Measurements from ENCODE around the gene MAPK13. TPM values are rescaled to one million over a fixed set of nuclear protein-coding genes. Genes with fewer than 3 reads are reported as not detected.
"Not testable (repeated sequence)": the region's sequence is repeated elsewhere in the genome, so short reads cannot be mapped to it uniquely, and the experiment has no call there.

MAPK13 gene
- total and polyA plus RNA-seq, 7 experiments from 2014 or later, result 27.0 to 53.1 (median 34.2) TPM

DNA sequence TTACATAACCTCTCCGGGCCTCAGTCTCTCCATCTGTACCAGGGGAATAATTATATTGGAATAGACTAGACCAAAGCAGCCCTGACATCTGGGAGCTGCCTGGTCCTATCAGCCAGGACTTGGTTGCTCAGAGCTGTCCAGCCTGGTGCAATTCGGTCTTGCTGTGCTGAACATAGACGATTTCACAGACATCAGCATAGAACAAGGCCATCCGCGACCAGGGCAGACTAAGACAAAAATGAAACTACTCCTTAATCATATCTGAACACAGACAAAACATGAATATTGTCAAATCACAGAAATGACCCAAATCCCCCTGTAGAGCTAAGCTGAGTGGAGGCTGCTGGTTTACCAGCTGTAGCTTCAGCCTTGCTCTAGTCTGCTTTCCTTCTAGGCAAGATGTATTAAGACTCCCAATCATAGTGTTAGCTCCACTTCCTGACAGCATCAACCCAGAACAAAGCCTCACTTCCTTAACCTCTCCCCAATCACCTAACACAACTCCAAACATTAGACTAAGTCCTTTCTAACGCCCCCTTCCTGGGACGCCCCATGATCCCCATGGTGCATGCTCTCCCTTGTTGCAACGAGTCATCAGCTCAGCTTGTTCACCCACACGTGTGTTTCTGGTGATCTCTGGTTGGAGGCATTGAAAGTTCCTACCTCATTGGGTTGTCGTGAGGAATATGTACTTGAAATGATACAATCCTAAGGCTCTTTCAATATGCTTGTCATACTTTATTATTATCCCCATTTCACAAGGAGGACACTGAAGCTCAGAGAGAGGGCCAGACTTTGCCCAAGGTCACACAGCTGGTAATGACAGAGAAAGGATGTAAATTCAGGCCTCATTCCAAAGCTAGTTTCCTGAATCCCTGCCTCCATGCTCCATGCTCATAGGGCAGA lies 3.5 kb upstream of the MAPK13 start:
- no peaks in the 10 kb centered on the region for H3K27me3 Mint-ChIP-seq
- H3K4me3 Mint-ChIP-seq, result peak overlapping the region in 8 of 10 donors; percentile 0 to 69 (median 40)

DNA sequence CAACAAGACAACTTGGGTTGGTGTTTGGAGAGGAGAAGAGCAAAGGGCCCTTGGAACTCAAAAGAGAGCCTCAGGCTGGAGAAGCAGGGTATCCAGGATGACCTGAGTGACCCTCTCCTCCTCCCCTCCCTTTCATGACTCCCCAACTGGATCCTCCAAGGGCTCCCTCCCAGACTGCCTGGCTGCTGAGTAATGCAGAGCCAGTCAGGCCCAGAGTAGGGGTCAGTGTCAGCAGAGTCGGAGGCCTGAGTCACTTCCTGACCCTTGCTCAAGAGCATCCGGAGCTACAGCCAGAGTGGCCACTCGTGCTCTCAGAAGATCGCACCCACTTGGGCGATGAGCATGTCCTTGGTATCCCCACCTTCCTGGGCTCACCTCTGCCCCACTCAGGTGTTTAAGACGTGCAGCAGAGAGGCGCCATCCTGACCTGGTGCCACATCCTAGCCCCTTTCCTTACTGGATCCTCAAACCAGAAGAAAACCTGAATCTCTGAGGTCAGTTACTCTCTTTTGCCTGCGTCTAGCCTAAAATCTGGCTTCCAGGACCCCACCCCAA lies 2.8 kb upstream of the MAPK13 start:
- peaks cover 0 to 2% (median 0%) of the 10 kb centered on the region in 11 donors for H3K9me3 Mint-ChIP-seq
- peak overlapping the region in 4 of 9 donors; percentile 25 to 96 (median 57) for H3K27ac Mint-ChIP-seq
- H3K4me3 ChIP-seq (ENCODE audit: low read length), result no peak overlapping the region
- H3K27me3 ChIP-seq (ENCODE audit: control insufficient read depth in 2 of 2, insufficient read depth in 2 of 2, low read length in 2 of 2), result no peaks in the 10 kb centered on the region
- ChIA-PET CTCF (interaction anchor here (0.5 to 1.1 kb wide), 3 partner anchors 12 to 104 kb away, joined by 3 read pairs; no protein-coding TSS in a partner anchor), POLR2A (interaction anchor here (0.6 to 1.5 kb wide), 6 partner anchors 10 to 100 kb away, joined by 3 to 6 read pairs (median 4); partner anchors contain the start of genes BRPF3 and MAPK14)
- H3K36me3 ChIP-seq (ENCODE audit: control insufficient read depth in 2 of 3, insufficient read depth in 3 of 3, low read length in 3 of 3), result no peaks in the 10 kb centered on the region
- intact Hi-C loops (cut with micrococcal nuclease), result loop anchor here in 1 of 2 donors (10.0 kb wide), 2 partner anchors 203 to 467 kb away; partner anchors contain the start of genes SRPK1 and SRSF3
- ATAC-seq (peak; percentile 58), DNase-seq (no peak)
- H3K27ac ChIP-seq (ENCODE audit: low read depth, low read length), result no peak overlapping the region
- no peak overlapping the region for H3K4me3 Mint-ChIP-seq
- H3K4me1 ChIP-seq (ENCODE audit: control insufficient read depth in 2 of 2, insufficient read depth in 2 of 2, low read length in 2 of 2), result peaks cover 44 to 51% of the 10 kb centered on the region in 2 donors
- no peaks in the 10 kb centered on the region for H3K36me3 Mint-ChIP-seq
- H3K4me1 Mint-ChIP-seq, result peaks cover 42 to 77% (median 69%) of the 10 kb centered on the region in 7 donors
- H3K27me3 Mint-ChIP-seq, result no peaks in the 10 kb centered on the region
- no peaks in the 10 kb centered on the region for H3K9me3 ChIP-seq (ENCODE audit: control insufficient read depth in 2 of 3, low read length in 3 of 3)

More for the DNA sequence above, 3.5 kb upstream of the MAPK13 start:
- POLR2A ChIA-PET, result interaction anchor here (0.7 to 1.5 kb wide), 5 partner anchors 11 to 99 kb away, joined by 3 to 6 read pairs (median 4); partner anchors contain the start of genes BRPF3 and MAPK14
- no peaks in the 10 kb centered on the region for H3K36me3 Mint-ChIP-seq
- no peak for DNase-seq
- Histone ChIP-seq H3K9me3 (ENCODE audit: control insufficient read depth in 2 of 3, low read length in 3 of 3) (no peaks in the 10 kb centered on the region), H3K4me1 (ENCODE audit: control insufficient read depth in 2 of 2, insufficient read depth in 2 of 2, low read length in 2 of 2) (peaks cover 44 to 51% of the 10 kb centered on the region in 2 donors), H3K36me3 (ENCODE audit: control insufficient read depth in 2 of 3, insufficient read depth in 3 of 3, low read length in 3 of 3) (no peaks in the 10 kb centered on the region), H3K27me3 (ENCODE audit: control insufficient read depth in 2 of 2, insufficient read depth in 2 of 2, low read length in 2 of 2) (no peaks in the 10 kb centered on the region), H3K27ac (ENCODE audit: low read depth, low read length) (no peak overlapping the region), H3K4me3 (ENCODE audit: low read length) (no peak overlapping the region)
- CTCF ChIA-PET, result interaction anchor here (1.0 to 1.1 kb wide), 2 partner anchors 13 to 101 kb away, joined by 3 read pairs; no protein-coding TSS in a partner anchor
- H3K27ac Mint-ChIP-seq, result peak overlapping the region; percentile 0 to 96 (median 52)
- H3K4me1 Mint-ChIP-seq, result peaks cover 39 to 77% (median 70%) of the 10 kb centered on the region in 7 donors
- no peak for ATAC-seq
- H3K9me3 Mint-ChIP-seq, result peaks cover 0 to 2% (median 0%) of the 10 kb centered on the region in 11 donors
- intact Hi-C loops (cut with micrococcal nuclease), result loop anchor here in 1 of 2 donors (10.0 kb wide), 2 partner anchors 202 to 468 kb away; partner anchors contain the start of genes SRPK1 and SRSF3

DNA sequence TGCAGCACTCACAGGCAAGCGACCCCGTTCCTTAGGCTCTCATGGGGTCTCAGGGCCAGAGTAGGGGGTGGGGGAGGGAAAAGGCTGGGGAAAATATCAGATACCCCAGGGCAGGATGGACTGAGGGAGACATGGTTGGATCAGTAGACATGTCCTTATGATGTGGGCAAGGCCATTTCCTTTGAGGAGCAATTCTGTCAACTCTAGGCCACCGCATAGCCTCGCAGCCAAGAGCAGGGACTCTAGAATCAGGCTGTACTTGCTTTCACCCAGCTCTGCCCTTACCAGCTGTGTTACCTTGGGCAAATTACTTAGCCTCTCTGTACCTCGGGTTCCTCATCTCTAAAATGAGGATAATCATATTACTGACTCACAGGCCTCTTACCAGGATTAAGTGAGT lies 2.2 kb upstream of the MAPK13 start:
- H3K4me1 ChIP-seq (ENCODE audit: control insufficient read depth in 2 of 2, insufficient read depth in 2 of 2, low read length in 2 of 2), result peaks cover 40 to 49% of the 10 kb centered on the region in 2 donors
- peaks cover 0 to 5% (median under 1%) of the 10 kb centered on the region in 5 donors for H3K36me3 Mint-ChIP-seq
- H3K27ac ChIP-seq (ENCODE audit: low read depth, low read length), result no peak overlapping the region
- DNase-seq (no peak), ATAC-seq (no peak)
- ChIA-PET POLR2A (interaction anchor here (0.6 kb wide), 1 partner anchor 49 kb away, joined by 3 read pairs; no protein-coding TSS in a partner anchor), CTCF (interaction anchor here (0.5 kb wide), 1 partner anchor 105 kb away, joined by 3 read pairs; no protein-coding TSS in a partner anchor)
- peaks cover 42 to 77% (median 69%) of the 10 kb centered on the region in 7 donors for H3K4me1 Mint-ChIP-seq
- peak overlapping the region in 4 of 10 donors; percentile 5 to 35 (median 11) for H3K4me3 Mint-ChIP-seq
- peaks cover 0 to 4% (median 0%) of the 10 kb centered on the region in 3 experiments for H3K36me3 ChIP-seq (ENCODE audit: control insufficient read depth in 2 of 3, insufficient read depth in 3 of 3, low read length in 3 of 3)
- H3K27me3 ChIP-seq (ENCODE audit: control insufficient read depth in 2 of 2, insufficient read depth in 2 of 2, low read length in 2 of 2), result no peaks in the 10 kb centered on the region
- H3K9me3 ChIP-seq (ENCODE audit: control insufficient read depth in 2 of 3, low read length in 3 of 3), result no peaks in the 10 kb centered on the region
- H3K27me3 Mint-ChIP-seq, result no peaks in the 10 kb centered on the region
- no peak overlapping the region for H3K4me3 ChIP-seq (ENCODE audit: low read length)
- peaks cover 0 to 2% (median 0%) of the 10 kb centered on the region in 11 donors for H3K9me3 Mint-ChIP-seq
- H3K27ac Mint-ChIP-seq, result peak overlapping the region in 4 of 9 donors; percentile 17 to 87 (median 29)
- intact Hi-C loops (cut with micrococcal nuclease), result loop anchor here in 1 of 2 donors (10.0 kb wide), 2 partner anchors 203 to 467 kb away; partner anchors contain the start of genes SRPK1 and SRSF3

DNA sequence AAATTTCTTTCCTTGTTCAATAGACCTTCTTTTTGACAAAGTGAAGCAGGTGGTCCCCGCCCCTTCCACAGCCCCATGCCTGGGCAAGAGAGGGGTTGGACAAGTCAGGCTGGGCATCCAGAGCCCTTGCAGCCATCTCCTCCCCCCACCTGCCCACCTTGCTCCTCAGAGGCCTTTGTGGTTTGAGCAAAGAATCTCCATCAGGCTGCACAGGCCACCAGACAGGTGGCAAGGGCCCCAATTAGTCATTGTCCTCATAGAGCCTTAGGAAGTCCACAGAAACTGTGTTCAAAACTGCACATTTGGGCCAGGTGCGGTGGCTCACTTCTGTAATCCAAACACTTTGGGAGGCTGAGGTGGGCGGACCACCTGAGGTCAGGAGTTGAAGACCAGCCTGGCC lies 1.5 kb upstream of the MAPK13 start:
- peaks cover 42 to 77% (median 69%) of the 10 kb centered on the region in 7 donors for H3K4me1 Mint-ChIP-seq
- Histone ChIP-seq H3K27me3 (ENCODE audit: control insufficient read depth in 2 of 2, insufficient read depth in 2 of 2, low read length in 2 of 2) (no peaks in the 10 kb centered on the region), H3K36me3 (ENCODE audit: control insufficient read depth in 2 of 3, insufficient read depth in 3 of 3, low read length in 3 of 3) (peaks cover 0 to 11% (median 6%) of the 10 kb centered on the region in 3 experiments), H3K27ac (ENCODE audit: low read depth, low read length) (no peak overlapping the region), H3K9me3 (ENCODE audit: control insufficient read depth in 2 of 3, low read length in 3 of 3) (no peaks in the 10 kb centered on the region), H3K4me1 (ENCODE audit: control insufficient read depth in 2 of 2, insufficient read depth in 2 of 2, low read length in 2 of 2) (peaks cover 33 to 42% of the 10 kb centered on the region in 2 donors), H3K4me3 (ENCODE audit: low read length) (no peak overlapping the region)
- peak overlapping the region in 8 of 10 donors; percentile 56 to 91 (median 82) for H3K4me3 Mint-ChIP-seq
- POLR2A ChIA-PET, result interaction anchor here (0.9 kb wide), 1 partner anchor 13 kb away, joined by 3 read pairs; no protein-coding TSS in a partner anchor
- ATAC-seq (no peak), DNase-seq (no peak)
- CTCF ChIA-PET, result interaction anchor here (3.3 kb wide), 1 partner anchor 8 kb away, joined by 16 read pairs; no protein-coding TSS in a partner anchor
- intact Hi-C loops (cut with micrococcal nuclease), result loop anchor here in 1 of 2 donors (10.0 kb wide), 2 partner anchors 204 to 466 kb away; partner anchors contain the start of genes SRPK1 and SRSF3
- H3K27me3 Mint-ChIP-seq, result no peaks in the 10 kb centered on the region
- peaks cover 0 to 12% (median 7%) of the 10 kb centered on the region in 5 donors for H3K36me3 Mint-ChIP-seq
- H3K9me3 Mint-ChIP-seq, result peaks cover 0 to 2% (median 0%) of the 10 kb centered on the region in 11 donors
- peak overlapping the region in 6 of 9 donors; percentile 28 to 92 (median 78) for H3K27ac Mint-ChIP-seq

DNA sequence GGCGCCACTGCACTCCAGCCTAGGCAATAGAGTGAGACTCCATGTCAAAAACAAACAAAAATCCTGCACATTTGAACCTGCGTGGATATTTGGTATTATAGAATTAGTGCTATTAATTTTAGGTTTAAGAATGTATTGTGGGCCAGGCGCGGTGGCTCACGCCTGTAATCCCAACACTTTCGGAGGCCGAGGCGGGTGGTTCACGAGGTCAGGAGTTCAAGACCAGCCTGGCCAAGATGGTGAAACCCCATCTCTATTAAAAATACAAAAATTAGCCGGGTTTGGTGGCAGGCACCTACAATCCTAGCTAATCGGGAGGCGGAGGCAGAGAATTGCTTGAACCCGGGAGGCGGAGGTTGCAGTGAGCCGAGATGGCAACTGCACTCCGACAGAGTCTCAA lies 979 bp upstream of the MAPK13 start:
- CTCF ChIA-PET, result interaction anchor here (3.3 kb wide), 1 partner anchor 8 kb away, joined by 16 read pairs; no protein-coding TSS in a partner anchor
- peaks cover 41 to 73% (median 66%) of the 10 kb centered on the region in 7 donors for H3K4me1 Mint-ChIP-seq
- POLR2A ChIA-PET, result interaction anchor here (0.9 to 3.1 kb wide), 6 partner anchors 8 to 66 kb away, joined by 3 to 53 read pairs (median 4); no protein-coding TSS in a partner anchor

More for the DNA sequence above, 979 bp upstream of the MAPK13 start:
- ATAC-seq; H3K27me3 ChIP-seq (ENCODE audit: control insufficient read depth in 2 of 2, insufficient read depth in 2 of 2, low read length in 2 of 2); H3K27me3 Mint-ChIP-seq; H3K27ac ChIP-seq (ENCODE audit: low read depth, low read length); H3K4me3 ChIP-seq (ENCODE audit: low read length); H3K9me3 Mint-ChIP-seq; H3K9me3 ChIP-seq (ENCODE audit: control insufficient read depth in 2 of 3, low read length in 3 of 3); DNase-seq: not testable (repeated sequence)
- intact Hi-C loops (cut with micrococcal nuclease), result loop anchor here in 1 of 2 donors (10.0 kb wide), 2 partner anchors 205 to 465 kb away; partner anchors contain the start of genes SRPK1 and SRSF3
- peaks cover 31 to 39% of the 10 kb centered on the region in 2 donors for H3K4me1 ChIP-seq (ENCODE audit: control insufficient read depth in 2 of 2, insufficient read depth in 2 of 2, low read length in 2 of 2)
- Mint-ChIP-seq H3K4me3 (peak overlapping the region; percentile 36 to 91 (median 77)), H3K36me3 (peaks cover 0 to 14% (median 9%) of the 10 kb centered on the region in 5 donors), H3K27ac (peak overlapping the region in 8 of 9 donors; percentile 59 to 94 (median 84))
- peaks cover 0 to 16% (median 8%) of the 10 kb centered on the region in 3 experiments for H3K36me3 ChIP-seq (ENCODE audit: control insufficient read depth in 2 of 3, insufficient read depth in 3 of 3, low read length in 3 of 3)

Data from naive thymus-derived CD4-positive, alpha-beta T cell (primary cell).